HFF-Myc (cell line): ENCODE results near the gene UBE3B.

Experiments used
- DNase-seq: peaks from one replicate; pipeline ENCODE4 v3.0.0-alpha.2; 2011; ENCODE audit warnings: low read depth; ENCODE audit errors: extremely low read depth
- H3K4me3 ChIP-seq: replicated peaks from 2 replicates; pipeline ENCODE4 v1.5.1; 2011; ENCODE audit warnings: low read depth, mild to moderate bottlenecking, control low read depth, low read length
- CTCF ChIP-seq: IDR thresholded peaks from 2 replicates; pipeline ENCODE4 v1.5.1; 2012; ENCODE audit warnings: mild to moderate bottlenecking, low read depth, low read length, control low read depth; ENCODE audit errors: missing control alignments

Gene UBE3B

GRCh38 chr12:109566424-109566823 lies 89.0 kb downstream of the UBE3B start:
- H3K4me3 ChIP-seq, result no peak overlapping the region
- no peak for DNase-seq
- TF ChIP-seq CTCF, result no peak

GRCh38 chr12:109567296-109567695 lies 89.9 kb downstream of the UBE3B start:
- H3K4me3 ChIP-seq, result no peak overlapping the region
- DNase-seq, result no peak
- no peak for TF ChIP-seq CTCF

- no peak overlapping the region for H3K4me3 ChIP-seq
- TF ChIP-seq CTCF, result no peak
- DNase-seq, result no peak
Measured at GRCh38 chr12:109567967-109568366, 90.5 kb downstream of the UBE3B start.

- no peak for DNase-seq
- no peak for TF ChIP-seq CTCF
Measured at GRCh38 chr12:109568486-109568885, 91.1 kb downstream of the UBE3B start.

GRCh38 chr12:109571773-109572505 lies 94.5 kb downstream of the UBE3B start:
- TF ChIP-seq CTCF, result no peak
- DNase-seq, result no peak
- H3K4me3 ChIP-seq, result no peak overlapping the region; the same call in 1 of the 2 replicates

More at GRCh38 chr12:109568486-109568885, 91.1 kb downstream of the UBE3B start:
- no peak overlapping the region for H3K4me3 ChIP-seq

- DNase-seq, result no peak
- H3K4me3 ChIP-seq, result peak overlapping the region; percentile 70
- TF ChIP-seq CTCF, result no peak
Measured at GRCh38 chr12:109572506-109572845, 95.0 kb downstream of the UBE3B start.
